DOHH2 (cell line): ENCODE measurements around the gene MYT1.

Source experiments
- H3F3A ChIP-seq: fragments of 200-600 bp; sonication (generic), shearing (Covaris generic); 2 replicates; pipeline ENCODE4 v1.6.0; 2016; ENCODE audit warnings: antibody characterized with exemption, mild to moderate bottlenecking; ENCODE audit not compliant: control insufficient read depth, insufficient read depth
- H3K27ac ChIP-seq: fragments of 200-600 bp; sonication (generic); 2 replicates; pipeline ENCODE4 v1.5.1; 2014; ENCODE audit warnings: low read depth, mild to moderate bottlenecking, low read length, moderate library complexity
- H3K27me3 ChIP-seq: fragments of 200-600 bp; sonication (generic); 2 replicates; pipeline ENCODE4 v1.6.1; 2014; ENCODE audit warnings: mild to moderate bottlenecking, low read length, mixed read lengths; ENCODE audit not compliant: control insufficient read depth
- H3K36me3 ChIP-seq: fragments of 200-600 bp; sonication (generic); 2 replicates; pipeline ENCODE4 v1.6.1; 2014; ENCODE audit warnings: mild to moderate bottlenecking, low read length, moderate library complexity, mixed read lengths; ENCODE audit not compliant: control insufficient read depth
- H3K4me1 ChIP-seq: fragments of 200-600 bp; sonication (generic); 2 replicates; pipeline ENCODE4 v1.6.1; 2014; ENCODE audit warnings: mild to moderate bottlenecking, low read length, mixed read lengths; ENCODE audit not compliant: control insufficient read depth
- H3K4me2 ChIP-seq: fragments of 200-600 bp; sonication (generic); 2 replicates; pipeline ENCODE4 v1.6.0; 2014; ENCODE audit warnings: mild to moderate bottlenecking, low read length, moderate library complexity
- H3K4me3 ChIP-seq: fragments of 200-600 bp; sonication (generic); 2 replicates; pipeline ENCODE4 v1.5.1; 2014; ENCODE audit warnings: mild to moderate bottlenecking, low read length, mixed read lengths
- H3K79me2 ChIP-seq: fragments of 200-600 bp; sonication (generic); 2 replicates; pipeline ENCODE4 v1.6.1; 2014; ENCODE audit warnings: mild to moderate bottlenecking, low read length, mixed read lengths; ENCODE audit not compliant: control insufficient read depth
- H3K9me2 ChIP-seq: fragments of 200-600 bp; sonication (generic); replicated peaks from 2 replicates; pipeline ENCODE4 v1.6.1; 2014; ENCODE audit warnings: mild to moderate bottlenecking, low read length, mixed read lengths; ENCODE audit not compliant: control insufficient read depth
- H3K9me3 ChIP-seq: fragments of 200-600 bp; sonication (generic); 2 replicates; pipeline ENCODE4 v1.6.1; 2014; ENCODE audit warnings: antibody characterized with exemption, low read length, mixed read lengths; ENCODE audit not compliant: control insufficient read depth, insufficient read depth
- H4K20me1 ChIP-seq: fragments of 200-600 bp; sonication (generic); 2 replicates; pipeline ENCODE4 v1.6.0; 2014; ENCODE audit warnings: low read depth, mild to moderate bottlenecking, antibody characterized with exemption, low read length, moderate library complexity; ENCODE audit not compliant: control insufficient read depth, insufficient read depth
- CTCF ChIP-seq: fragments of 200-600 bp; sonication (generic); IDR thresholded peaks from one replicate; pipeline ENCODE4 v1.5.1; 2014; ENCODE audit warnings: antibody characterized with exemption, mild to moderate bottlenecking, low read depth, low read length; ENCODE audit not compliant: poor library complexity, severe bottlenecking
- EZH2phosphoT487 ChIP-seq: fragments of 200-600 bp; sonication (generic); IDR thresholded peaks from 2 replicates; pipeline ENCODE4 v1.6.1; 2017; ENCODE audit warnings: borderline replicate concordance, mild to moderate bottlenecking, antibody characterized with exemption, low read length, moderate library complexity, mixed read lengths

The MYT1 gene

GRCh38 chr20:64179805-64180204 is 15.6 kb downstream of the MYT1 start:
- no peak overlapping the region for H3K27ac ChIP-seq
- no peaks in the 10 kb centered on the region for H3F3A ChIP-seq
- H3K4me2 ChIP-seq = no peak overlapping the region
- TF ChIP-seq EZH2phosphoT487 = no peak
- TF ChIP-seq CTCF = no peak
- no peaks in the 10 kb centered on the region for H3K27me3 ChIP-seq
- no peaks in the 10 kb centered on the region for H3K36me3 ChIP-seq
- H3K9me2 ChIP-seq = no peaks in the 10 kb centered on the region
- H3K79me2 ChIP-seq = no peaks in the 10 kb centered on the region
- peaks cover 5% of the 10 kb centered on the region for H3K4me1 ChIP-seq
- peaks cover 8% of the 10 kb centered on the region; the same call in 1 of the 2 replicates for H3K9me3 ChIP-seq
- no peaks in the 10 kb centered on the region for H4K20me1 ChIP-seq
- no peak overlapping the region for H3K4me3 ChIP-seq

GRCh38 chr20:64180673-64181072 is 16.4 kb downstream of the MYT1 start:
- Histone ChIP-seq H3K9me3 (peaks cover 8% of the 10 kb centered on the region; the same call in 1 of the 2 replicates), H3K9me2 (no peaks in the 10 kb centered on the region), H3K36me3 (no peaks in the 10 kb centered on the region), H4K20me1 (no peaks in the 10 kb centered on the region), H3K4me2 (no peak overlapping the region), H3K27me3 (no peaks in the 10 kb centered on the region), H3K27ac (no peak overlapping the region), H3K4me3 (no peak overlapping the region), H3F3A (no peaks in the 10 kb centered on the region), H3K79me2 (no peaks in the 10 kb centered on the region), H3K4me1 (peaks cover 5% of the 10 kb centered on the region)
- TF ChIP-seq EZH2phosphoT487 (no peak), CTCF (no peak)

GRCh38 chr20:64181391-64181790 is 17.1 kb downstream of the MYT1 start:
- Histone ChIP-seq H3K9me2 (no peaks in the 10 kb centered on the region), H3K79me2 (no peaks in the 10 kb centered on the region), H3K27me3 (no peaks in the 10 kb centered on the region), H3K4me2 (no peak overlapping the region), H4K20me1 (no peaks in the 10 kb centered on the region), H3K4me3 (no peak overlapping the region), H3K36me3 (no peaks in the 10 kb centered on the region), H3K9me3 (peaks cover 13% of the 10 kb centered on the region; the same call in 1 of the 2 replicates), H3K27ac (no peak overlapping the region), H3F3A (no peaks in the 10 kb centered on the region), H3K4me1 (peaks cover 5% of the 10 kb centered on the region)
- TF ChIP-seq EZH2phosphoT487 = no peak
- no peak for TF ChIP-seq CTCF
